ENCODE measurements around the gene CTDSP2. TPM values are rescaled to one million over a fixed set of nuclear protein-coding genes. Genes with fewer than 3 reads are reported as not detected.

Gene CTDSP2
- total RNA-seq, 4 donors from 2014 or later, result 66.0 to 116 (median 83.4) TPM

GRCh38 chr12:57800965-57801364, 45.6 kb downstream of the CTDSP2 start:
- intact Hi-C loops (cut with DNase I; ENCODE audit: low total_unique reads), result no loop called here

DNA sequence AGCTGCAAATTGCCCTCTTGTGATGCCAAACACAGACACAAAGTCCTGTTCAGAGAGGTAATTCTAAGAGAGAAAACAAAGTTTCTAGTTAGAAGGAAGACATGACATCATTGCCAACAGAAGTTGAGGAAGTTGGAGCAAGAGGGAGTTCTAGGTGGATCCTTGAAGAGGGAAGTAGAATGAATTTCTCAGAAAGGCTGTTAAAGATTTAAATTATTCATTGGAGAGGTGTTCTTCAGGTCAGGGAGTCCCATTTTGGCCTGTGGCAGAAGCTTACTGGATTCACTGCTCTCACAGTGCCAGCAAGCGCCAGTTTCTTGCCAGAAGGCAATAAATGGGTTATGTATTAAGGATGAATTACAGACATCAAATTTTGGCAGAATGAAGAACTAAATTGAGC, 48.6 kb downstream of the CTDSP2 start:
- Histone ChIP-seq H3K27ac (no peak overlapping the region), H3K4me3 (no peak overlapping the region), H3K9me3 (no peaks in the 10 kb centered on the region), H3K36me3 (peaks cover 0 to 83% of the 10 kb centered on the region in 2 donors), H3K4me1 (no peaks in the 10 kb centered on the region), H3K27me3 (no peaks in the 10 kb centered on the region)
- in situ Hi-C loops (cut with MboI; ENCODE audit: low sequenced_read_pairs in 4 of 4) (no loop called here), intact Hi-C loops (cut with DNase I; ENCODE audit: low total_unique reads) (no loop called here)
- ATAC-seq (no peak), DNase-seq (no peak)
- TF ChIP-seq CTCF (IDR thresholded peaks at IDR 0.05 in 4 of 5, conservative IDR thresholded peaks at IDR 0.05 in 1 of 5), result no peak
- TF ChIP-seq POLR2A (IDR thresholded peaks at IDR 0.05), result no peak

More at GRCh38 chr12:57800965-57801364, 45.6 kb downstream of the CTDSP2 start:
- Histone ChIP-seq H3K4me1 (peaks cover 0 to 4% of the 10 kb centered on the region in 2 donors), H3K4me3 (no peak overlapping the region), H3K27ac (no peak overlapping the region), H3K36me3 (peaks cover 0 to 87% of the 10 kb centered on the region in 2 donors), H3K9me3 (no peaks in the 10 kb centered on the region), H3K27me3 (no peaks in the 10 kb centered on the region)
- TF ChIP-seq POLR2A (IDR thresholded peaks at IDR 0.05), result no peak
- DNase-seq (no peak), ATAC-seq (no peak)
- in situ Hi-C loops (cut with MboI; ENCODE audit: low sequenced_read_pairs in 4 of 4), result loop anchor here in 1 of 4 donors (10.0 kb wide), 1 partner anchor 114 kb away; no protein-coding TSS in a partner anchor

- Histone ChIP-seq H3K4me3 (no peak overlapping the region), H3K4me1 (no peaks in the 10 kb centered on the region), H3K9me3 (no peaks in the 10 kb centered on the region), H3K36me3 (peaks cover 0 to 79% of the 10 kb centered on the region in 2 donors), H3K27me3 (no peaks in the 10 kb centered on the region), H3K27ac (no peak overlapping the region)
- DNase-seq (no peak), ATAC-seq (no peak)
- intact Hi-C loops (cut with DNase I; ENCODE audit: low total_unique reads), result no loop called here
- in situ Hi-C loops (cut with MboI; ENCODE audit: low sequenced_read_pairs in 4 of 4), result no loop called here
- TF ChIP-seq CTCF (IDR thresholded peaks at IDR 0.05 in 4 of 5, conservative IDR thresholded peaks at IDR 0.05 in 1 of 5), result no peak
- TF ChIP-seq POLR2A (IDR thresholded peaks at IDR 0.05), result no peak
Observed at GRCh38 chr12:57796996-57797395, 49.5 kb downstream of the CTDSP2 start.

DNA sequence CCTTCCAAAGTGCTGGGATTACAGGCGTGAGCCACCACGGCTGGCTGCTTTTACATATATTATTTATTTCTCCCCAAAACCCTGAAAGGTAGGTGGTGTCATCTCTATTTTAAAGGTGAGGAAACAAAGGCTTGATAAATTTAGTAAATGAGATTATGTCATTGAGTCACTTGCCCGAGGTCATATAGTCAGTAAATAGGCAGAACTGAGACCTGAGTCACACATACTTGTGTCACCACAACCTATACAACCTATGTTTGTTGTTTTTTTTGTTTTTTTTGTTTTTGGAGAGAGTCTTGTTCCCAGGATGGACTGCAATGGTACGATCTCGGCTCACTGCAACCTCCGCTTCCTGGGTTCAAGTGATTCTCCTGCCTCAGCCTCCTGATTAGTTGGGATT, 51.2 kb downstream of the CTDSP2 start:
- intact Hi-C loops (cut with DNase I; ENCODE audit: low total_unique reads) (no loop called here), in situ Hi-C loops (cut with MboI; ENCODE audit: low sequenced_read_pairs in 4 of 4) (no loop called here)
- Histone ChIP-seq H3K36me3 (peaks cover 0 to 76% of the 10 kb centered on the region in 2 donors), H3K4me1 (no peaks in the 10 kb centered on the region), H3K9me3 (no peaks in the 10 kb centered on the region), H3K4me3 (no peak overlapping the region), H3K27me3 (no peaks in the 10 kb centered on the region), H3K27ac (peak overlapping the region in 2 of 4 donors; percentile 41 to 42)
- TF ChIP-seq CTCF (IDR thresholded peaks at IDR 0.05 in 4 of 5, conservative IDR thresholded peaks at IDR 0.05 in 1 of 5), result no peak
- TF ChIP-seq POLR2A (IDR thresholded peaks at IDR 0.05), result no peak
- ATAC-seq (peak in 1 of 2 donors; percentile 55), DNase-seq (no peak)

- Histone ChIP-seq H3K4me3 (no peak overlapping the region), H3K36me3 (peaks cover 0 to 71% of the 10 kb centered on the region in 2 donors), H3K27ac (no peak overlapping the region), H3K27me3 (no peaks in the 10 kb centered on the region), H3K9me3 (no peaks in the 10 kb centered on the region), H3K4me1 (no peaks in the 10 kb centered on the region)
- DNase-seq (no peak), ATAC-seq (no peak)
- TF ChIP-seq POLR2A (IDR thresholded peaks at IDR 0.05) (no peak), CTCF (IDR thresholded peaks at IDR 0.05 in 4 of 5, conservative IDR thresholded peaks at IDR 0.05 in 1 of 5) (no peak)
- in situ Hi-C loops (cut with MboI; ENCODE audit: low sequenced_read_pairs in 4 of 4), result no loop called here
- intact Hi-C loops (cut with DNase I; ENCODE audit: low total_unique reads), result no loop called here
Observed at GRCh38 chr12:57793920-57794319, 52.6 kb downstream of the CTDSP2 start.
